SU-DHL-6 (cell line): ENCODE measurements around the gene PTPRN2.

Experiments used
- EZH2phosphoT487 ChIP-seq: fragments of 200-600 bp; sonication (generic), shearing (Covaris generic); conservative IDR thresholded peaks from 2 replicates; pipeline ENCODE4 v1.6.1; 2018; ENCODE audit warnings: mild to moderate bottlenecking, antibody characterized with exemption, low read length, moderate library complexity, mixed read lengths
- TF ChIP-seq, protein P1 (sequence below): fragments of 200-600 bp; sonication (generic); IDR thresholded peaks from one replicate; pipeline ENCODE4 v1.5.1; 2017; ENCODE audit warnings: antibody characterized with exemption, mild to moderate bottlenecking, low read length, moderate library complexity; ENCODE audit not compliant: insufficient read depth, poor library complexity, severe bottlenecking

DNA sequence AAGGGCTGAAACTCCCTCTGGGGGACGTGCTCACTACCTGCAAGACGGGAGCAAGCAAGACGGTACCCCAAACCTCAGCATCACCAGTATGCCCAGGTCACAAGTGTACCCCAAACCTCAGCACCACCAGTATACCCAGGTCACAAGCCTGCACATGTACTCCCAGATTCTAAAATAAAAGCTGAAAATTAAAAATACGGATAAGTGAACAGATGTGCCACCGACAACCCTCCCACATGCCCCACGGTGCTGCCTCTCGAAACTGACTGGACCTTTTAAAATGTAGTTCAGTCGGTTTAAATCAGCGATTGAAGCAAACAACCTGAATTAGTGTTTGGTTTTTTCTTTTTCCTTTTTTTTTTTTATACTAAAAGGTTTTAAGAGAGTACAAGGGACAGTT lies 684.3 kb downstream of the PTPRN2 start:
- TF ChIP-seq, protein P1, sequence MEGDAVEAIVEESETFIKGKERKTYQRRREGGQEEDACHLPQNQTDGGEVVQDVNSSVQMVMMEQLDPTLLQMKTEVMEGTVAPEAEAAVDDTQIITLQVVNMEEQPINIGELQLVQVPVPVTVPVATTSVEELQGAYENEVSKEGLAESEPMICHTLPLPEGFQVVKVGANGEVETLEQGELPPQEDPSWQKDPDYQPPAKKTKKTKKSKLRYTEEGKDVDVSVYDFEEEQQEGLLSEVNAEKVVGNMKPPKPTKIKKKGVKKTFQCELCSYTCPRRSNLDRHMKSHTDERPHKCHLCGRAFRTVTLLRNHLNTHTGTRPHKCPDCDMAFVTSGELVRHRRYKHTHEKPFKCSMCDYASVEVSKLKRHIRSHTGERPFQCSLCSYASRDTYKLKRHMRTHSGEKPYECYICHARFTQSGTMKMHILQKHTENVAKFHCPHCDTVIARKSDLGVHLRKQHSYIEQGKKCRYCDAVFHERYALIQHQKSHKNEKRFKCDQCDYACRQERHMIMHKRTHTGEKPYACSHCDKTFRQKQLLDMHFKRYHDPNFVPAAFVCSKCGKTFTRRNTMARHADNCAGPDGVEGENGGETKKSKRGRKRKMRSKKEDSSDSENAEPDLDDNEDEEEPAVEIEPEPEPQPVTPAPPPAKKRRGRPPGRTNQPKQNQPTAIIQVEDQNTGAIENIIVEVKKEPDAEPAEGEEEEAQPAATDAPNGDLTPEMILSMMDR, result no peak
- TF ChIP-seq EZH2phosphoT487, result no peak
